HG02642 (cell line): ENCODE data around the gene WNK1.

ENCODE experiments used
- ATAC-seq: cut with Tn5 transposase; IDR thresholded peaks from one replicate; pipeline ENCODE4 v1.9.1; 2021; ENCODE audit warnings: mild to moderate bottlenecking; ENCODE audit not compliant: unreplicated experiment, poor library complexity

WNK1 gene

GRCh38 chr12:936377-937345, 184.3 kb downstream of the WNK1 start:
- no peak for ATAC-seq

- ATAC-seq, result no peak
Observed at GRCh38 chr12:938810-939209, 186.4 kb downstream of the WNK1 start.

- no peak for ATAC-seq
Observed at GRCh38 chr12:943051-943450, 190.7 kb downstream of the WNK1 start.

- ATAC-seq, result no peak
Observed at GRCh38 chr12:944211-944610, 191.8 kb downstream of the WNK1 start.

GRCh38 chr12:946212-946611, 193.8 kb downstream of the WNK1 start:
- ATAC-seq, result no peak

- no peak for ATAC-seq
Observed at GRCh38 chr12:946631-947030, 194.3 kb downstream of the WNK1 start.

GRCh38 chr12:948238-948637, 195.9 kb downstream of the WNK1 start:
- no peak for ATAC-seq

GRCh38 chr12:949453-950191, 197.2 kb downstream of the WNK1 start, which contains the start of gene RAD52:
Gene RAD52 (minus strand): TSS chr12:949694. CDS start chr12:933058, 16,636 bp downstream.
- peak; percentile 90 for ATAC-seq

GRCh38 chr12:951176-951575, 198.8 kb downstream of the WNK1 start:
- no peak for ATAC-seq

- ATAC-seq, result no peak
Observed at GRCh38 chr12:953776-954175, 201.4 kb downstream of the WNK1 start.

GRCh38 chr12:954741-955140, 202.4 kb downstream of the WNK1 start:
- no peak for ATAC-seq

- ATAC-seq, result no peak
Observed at GRCh38 chr12:955939-956338, 203.6 kb downstream of the WNK1 start.

- ATAC-seq, result peak; percentile 57
Observed at GRCh38 chr12:958588-959123, 206.3 kb downstream of the WNK1 start.
